ENCODE measurements around the gene CADM3.

Gene CADM3

GRCh38 chr1:159197561-159198557, 26.4 kb downstream of the CADM3 start:
- TF ChIP-seq FOXP2 (optimal IDR thresholded peaks at IDR 0.05; ENCODE audit: control extremely low read depth, extremely low read length, insufficient read depth), result no peak
- TF ChIP-seq POLR2AphosphoS5 (IDR thresholded peaks at IDR 0.05; ENCODE audit: borderline replicate concordance, low read depth, low read length), result no peak
- no peak for TF ChIP-seq EZH2 (IDR thresholded peaks at IDR 0.05)
- Histone ChIP-seq H3K9ac (ENCODE audit: insufficient read length) (no peak overlapping the region), H3K36me3 (ENCODE audit: insufficient read depth, low read length) (no peaks in the 10 kb centered on the region), H3K4me3 (no peak overlapping the region), H3K27ac (no peak overlapping the region), H3K9me3 (ENCODE audit: low read depth, low read length) (no peaks in the 10 kb centered on the region)
- peak; percentile 6 for DNase-seq (ENCODE audit: low read depth, low spot score)

GRCh38 chr1:159199901-159200300, 28.5 kb downstream of the CADM3 start:
- no peak overlapping the region for H3K9ac ChIP-seq (ENCODE audit: insufficient read length)
- H3K36me3 ChIP-seq (ENCODE audit: insufficient read depth, low read length), result no peaks in the 10 kb centered on the region
- no peaks in the 10 kb centered on the region for H3K9me3 ChIP-seq (ENCODE audit: low read depth, low read length)
- no peak overlapping the region for H3K4me3 ChIP-seq
- no peak for DNase-seq (ENCODE audit: low read depth, low spot score)
- no peak overlapping the region for H3K27ac ChIP-seq
- TF ChIP-seq POLR2AphosphoS5 (IDR thresholded peaks at IDR 0.05; ENCODE audit: borderline replicate concordance, low read depth, low read length), result no peak
- no peak for TF ChIP-seq FOXP2 (optimal IDR thresholded peaks at IDR 0.05; ENCODE audit: control extremely low read depth, extremely low read length, insufficient read depth)
- no peak for TF ChIP-seq EZH2 (IDR thresholded peaks at IDR 0.05)

- TF ChIP-seq FOXP2 (optimal IDR thresholded peaks at IDR 0.05; ENCODE audit: control extremely low read depth, extremely low read length, insufficient read depth) (no peak), EZH2 (IDR thresholded peaks at IDR 0.05) (no peak), POLR2AphosphoS5 (IDR thresholded peaks at IDR 0.05; ENCODE audit: borderline replicate concordance, low read depth, low read length) (no peak)
- Histone ChIP-seq H3K9me3 (ENCODE audit: low read depth, low read length) (no peaks in the 10 kb centered on the region), H3K9ac (ENCODE audit: insufficient read length) (no peak overlapping the region), H3K36me3 (ENCODE audit: insufficient read depth, low read length) (no peaks in the 10 kb centered on the region), H3K4me3 (no peak overlapping the region), H3K27ac (no peak overlapping the region)
- no peak for DNase-seq (ENCODE audit: low read depth, low spot score)
These were observed 29.4 kb downstream of the CADM3 start for GRCh38 chr1:159200769-159201168.

GRCh38 chr1:159201642-159202041, 30.2 kb downstream of the CADM3 start:
- TF ChIP-seq POLR2AphosphoS5 (IDR thresholded peaks at IDR 0.05; ENCODE audit: borderline replicate concordance, low read depth, low read length) (no peak), EZH2 (IDR thresholded peaks at IDR 0.05) (no peak), FOXP2 (optimal IDR thresholded peaks at IDR 0.05; ENCODE audit: control extremely low read depth, extremely low read length, insufficient read depth) (no peak)
- no peaks in the 10 kb centered on the region for H3K36me3 ChIP-seq (ENCODE audit: insufficient read depth, low read length)

GRCh38 chr1:159203610-159204009, 32.2 kb downstream of the CADM3 start:
- TF ChIP-seq FOXP2 (optimal IDR thresholded peaks at IDR 0.05; ENCODE audit: control extremely low read depth, extremely low read length, insufficient read depth) (no peak), EZH2 (IDR thresholded peaks at IDR 0.05) (no peak), POLR2AphosphoS5 (IDR thresholded peaks at IDR 0.05; ENCODE audit: borderline replicate concordance, low read depth, low read length) (no peak)
- Histone ChIP-seq H3K4me3 (no peak overlapping the region), H3K9ac (ENCODE audit: insufficient read length) (no peak overlapping the region), H3K27ac (no peak overlapping the region), H3K9me3 (ENCODE audit: low read depth, low read length) (no peaks in the 10 kb centered on the region), H3K36me3 (ENCODE audit: insufficient read depth, low read length) (no peaks in the 10 kb centered on the region)
- no peak for DNase-seq (ENCODE audit: low read depth, low spot score)

More at GRCh38 chr1:159201642-159202041, 30.2 kb downstream of the CADM3 start:
- Histone ChIP-seq H3K9ac (ENCODE audit: insufficient read length) (no peak overlapping the region), H3K27ac (no peak overlapping the region), H3K9me3 (ENCODE audit: low read depth, low read length) (no peaks in the 10 kb centered on the region), H3K4me3 (no peak overlapping the region)
- DNase-seq (ENCODE audit: low read depth, low spot score), result no peak

GRCh38 chr1:159204161-159205141, 33.0 kb downstream of the CADM3 start, which contains the start of gene ACKR1:
ACKR1 (plus strand) TSS chr1:159204875; CDS start chr1:159204960, 85 bp downstream.
- DNase-seq (ENCODE audit: low read depth, low spot score), result no peak
- H3K36me3 ChIP-seq (ENCODE audit: insufficient read depth, low read length), result no peaks in the 10 kb centered on the region
- H3K4me3 ChIP-seq, result no peak within 1 kb of the TSS
- H3K9me3 ChIP-seq (ENCODE audit: low read depth, low read length), result no peaks in the 10 kb centered on the region
- H3K27ac ChIP-seq, result no peak within 1 kb of the TSS
- H3K9ac ChIP-seq (ENCODE audit: insufficient read length), result no peak within 1 kb of the TSS
- TF ChIP-seq EZH2 (IDR thresholded peaks at IDR 0.05) (no peak), FOXP2 (optimal IDR thresholded peaks at IDR 0.05; ENCODE audit: control extremely low read depth, extremely low read length, insufficient read depth) (no peak)

GRCh38 chr1:159205225-159205624, 33.8 kb downstream of the CADM3 start:
- H3K27ac ChIP-seq, result no peak overlapping the region
- no peaks in the 10 kb centered on the region for H3K9me3 ChIP-seq (ENCODE audit: low read depth, low read length)
- TF ChIP-seq POLR2AphosphoS5 (IDR thresholded peaks at IDR 0.05; ENCODE audit: borderline replicate concordance, low read depth, low read length), result no peak
- no peak for TF ChIP-seq FOXP2 (optimal IDR thresholded peaks at IDR 0.05; ENCODE audit: control extremely low read depth, extremely low read length, insufficient read depth)
- no peak for TF ChIP-seq EZH2 (IDR thresholded peaks at IDR 0.05)
- no peak overlapping the region for H3K9ac ChIP-seq (ENCODE audit: insufficient read length)
- no peak for DNase-seq (ENCODE audit: low read depth, low spot score)
- no peak overlapping the region for H3K4me3 ChIP-seq
- H3K36me3 ChIP-seq (ENCODE audit: insufficient read depth, low read length), result no peaks in the 10 kb centered on the region

GRCh38 chr1:159206110-159206509, 34.7 kb downstream of the CADM3 start:
- H3K4me3 ChIP-seq, result no peak overlapping the region
- no peak overlapping the region for H3K27ac ChIP-seq
- no peak overlapping the region for H3K9ac ChIP-seq (ENCODE audit: insufficient read length)
- H3K36me3 ChIP-seq (ENCODE audit: insufficient read depth, low read length), result no peaks in the 10 kb centered on the region
- TF ChIP-seq POLR2AphosphoS5 (IDR thresholded peaks at IDR 0.05; ENCODE audit: borderline replicate concordance, low read depth, low read length) (no peak), EZH2 (IDR thresholded peaks at IDR 0.05) (no peak), FOXP2 (optimal IDR thresholded peaks at IDR 0.05; ENCODE audit: control extremely low read depth, extremely low read length, insufficient read depth) (no peak)
- no peaks in the 10 kb centered on the region for H3K9me3 ChIP-seq (ENCODE audit: low read depth, low read length)
- no peak for DNase-seq (ENCODE audit: low read depth, low spot score)

Data from SK-N-MC (cell line).